Activated CD8-positive, alpha-beta T cell treated with anti-CD3 and anti-CD28 coated beads, Interleukin-2, amount 10 ng/mL, durations not matched to agents 7 days and 5 days (primary cell): ENCODE measurements around the gene STK4. TPM values are rescaled to one million over a fixed set of nuclear protein-coding genes. Genes with fewer than 3 reads are reported as not detected.
A peak's percentile ranks its signal among the peaks of the same experiment; 100 is the strongest.

Experiments used
- ATAC-seq: fragments of 150-1000 bp; cut with Tn5 transposase; one replicate; pipeline ENCODE4 v1.10.0; 2021; ENCODE audit warnings: moderate library complexity
- CTCF ChIA-PET: fragments of 350-600 bp; sonication (Branson Sonifier 250); formaldehyde crosslinking; loops from one replicate; lab custom pipeline; 2021; ENCODE audit warnings: antibody characterized with exemption; lab: Charles Lee
- POLR2A ChIA-PET: fragments of 350-600 bp; sonication (Branson Sonifier 250); formaldehyde crosslinking; loops from one replicate; lab custom pipeline; 2021; ENCODE audit warnings: antibody characterized with exemption; lab: Charles Lee
- DNase-seq: peaks from one replicate; pipeline ENCODE4 v3.0.0-alpha.2; 2020
- H3K27ac Mint-ChIP-seq: one replicate; pipeline ENCODE4 v1.8.0; 2021; ENCODE audit warnings: mild to moderate bottlenecking, mixed read lengths
- H3K27me3 Mint-ChIP-seq: one replicate; pipeline ENCODE4 v1.8.0; 2021; ENCODE audit warnings: low read depth, mixed read lengths
- H3K36me3 Mint-ChIP-seq: one replicate; pipeline ENCODE4 v1.8.0; 2021; ENCODE audit warnings: low read depth, mixed read lengths
- H3K4me1 Mint-ChIP-seq: one replicate; pipeline ENCODE4 v1.8.0; 2021; ENCODE audit warnings: low read depth, mixed read lengths
- H3K4me3 Mint-ChIP-seq: one replicate; pipeline ENCODE4 v1.8.0; 2021; ENCODE audit warnings: mild to moderate bottlenecking, mixed read lengths
- H3K9me3 Mint-ChIP-seq: one replicate; pipeline ENCODE4 v1.8.0; 2022; ENCODE audit warnings: mixed read lengths; ENCODE audit not compliant: insufficient read depth
- total RNA-seq, 2 experiments: library from RNA; stranded (reverse); gene quantifications; one replicate each; pipeline ENCODE4 v1.2.3, GENCODE V29; 2021

The STK4 gene
- total RNA-seq, 2 experiments from 2014 or later, result 159 to 164 TPM

DNA sequence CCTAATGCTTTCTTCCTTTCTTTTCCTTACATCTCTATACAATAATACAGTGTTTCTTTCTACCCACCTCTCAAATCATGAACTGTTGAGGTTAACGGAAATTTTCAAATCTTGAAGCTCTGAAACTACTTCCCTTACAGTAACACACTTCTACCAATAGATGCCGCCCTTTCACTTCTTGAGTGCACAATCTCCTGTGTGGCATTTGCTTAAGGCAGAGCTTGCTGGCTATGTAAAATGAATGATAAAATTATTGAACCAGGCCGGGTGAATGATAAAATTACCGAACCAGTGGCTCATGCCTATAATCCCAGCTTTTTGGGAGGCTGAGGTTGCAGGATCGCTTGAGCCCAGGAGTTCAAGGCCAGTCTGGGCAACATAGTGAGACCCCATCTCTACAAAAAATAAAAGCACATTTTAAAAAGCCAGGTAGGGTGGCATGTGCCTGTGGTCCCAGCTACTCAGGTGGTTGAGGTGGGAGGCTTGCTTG is 77.8 kb downstream of the STK4 start:
- Mint-ChIP-seq H3K27ac (peak overlapping the region; percentile 62), H3K36me3 (peaks cover 64% of the 10 kb centered on the region), H3K4me1 (peaks cover 51% of the 10 kb centered on the region), H3K9me3 (no peaks in the 10 kb centered on the region), H3K27me3 (no peaks in the 10 kb centered on the region), H3K4me3 (no peak overlapping the region)
- CTCF ChIA-PET, result interaction anchor here (0.6 to 24.9 kb wide), 56 partner anchors 9 to 393 kb away, joined by 3 to 489 read pairs (median 6); partner anchors contain the start of genes KCNS1, MATN4, PABPC1L and STK4
- DNase-seq (peak; percentile 67), ATAC-seq (peak; percentile 83)
- POLR2A ChIA-PET, result interaction anchor here (1.1 to 1.5 kb wide), 4 partner anchors 39 to 79 kb away, joined by 3 to 5 read pairs (median 4); no protein-coding TSS in a partner anchor

DNA sequence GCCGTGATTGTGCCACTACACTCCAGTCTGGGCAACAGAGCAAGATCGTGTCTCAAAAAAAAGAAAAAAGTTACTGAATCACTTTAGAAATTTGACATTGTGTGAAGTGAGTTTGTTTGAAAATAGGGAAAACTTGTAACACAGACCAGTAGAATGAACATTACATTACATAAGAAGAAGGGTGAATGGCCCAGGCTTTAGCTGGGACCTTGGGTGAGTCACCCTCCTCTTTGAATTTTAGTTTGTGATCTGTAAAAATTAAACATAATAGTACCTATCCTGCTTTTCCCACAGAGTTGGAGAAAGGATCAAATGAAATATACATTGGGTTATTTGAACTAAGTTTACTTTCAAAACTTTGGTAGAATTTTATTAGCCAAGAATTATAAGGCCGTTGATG is 78.3 kb downstream of the STK4 start:
- no peak for ATAC-seq

GRCh38 chr20:45047581-45048119 is 81.3 kb downstream of the STK4 start:
- ChIA-PET CTCF (interaction anchor here (1.7 to 24.9 kb wide), 2 partner anchors 8 to 50 kb away, joined by 5 to 489 read pairs; partner anchors contain the start of gene KCNS1), POLR2A (no interaction called here)
- peaks cover 55% of the 10 kb centered on the region for H3K36me3 Mint-ChIP-seq
- peaks cover 56% of the 10 kb centered on the region for H3K4me1 Mint-ChIP-seq
- no peak overlapping the region for H3K27ac Mint-ChIP-seq
- ATAC-seq (no peak), DNase-seq (no peak)
- no peaks in the 10 kb centered on the region for H3K27me3 Mint-ChIP-seq
- no peak overlapping the region for H3K4me3 Mint-ChIP-seq
- no peaks in the 10 kb centered on the region for H3K9me3 Mint-ChIP-seq

More for the DNA sequence above, 78.3 kb downstream of the STK4 start:
- Mint-ChIP-seq H3K9me3 (no peaks in the 10 kb centered on the region), H3K27ac (no peak overlapping the region), H3K36me3 (peaks cover 65% of the 10 kb centered on the region), H3K27me3 (no peaks in the 10 kb centered on the region), H3K4me3 (no peak overlapping the region), H3K4me1 (peaks cover 55% of the 10 kb centered on the region)
- no peak for DNase-seq
- ChIA-PET POLR2A (interaction anchor here (1.1 to 1.5 kb wide), 3 partner anchors 49 to 79 kb away, joined by 4 to 5 read pairs (median 4); no protein-coding TSS in a partner anchor), CTCF (interaction anchor here (0.7 to 24.9 kb wide), 50 partner anchors 9 to 392 kb away, joined by 3 to 489 read pairs (median 6); partner anchors contain the start of genes KCNS1, MATN4, PABPC1L and SYS1)

DNA sequence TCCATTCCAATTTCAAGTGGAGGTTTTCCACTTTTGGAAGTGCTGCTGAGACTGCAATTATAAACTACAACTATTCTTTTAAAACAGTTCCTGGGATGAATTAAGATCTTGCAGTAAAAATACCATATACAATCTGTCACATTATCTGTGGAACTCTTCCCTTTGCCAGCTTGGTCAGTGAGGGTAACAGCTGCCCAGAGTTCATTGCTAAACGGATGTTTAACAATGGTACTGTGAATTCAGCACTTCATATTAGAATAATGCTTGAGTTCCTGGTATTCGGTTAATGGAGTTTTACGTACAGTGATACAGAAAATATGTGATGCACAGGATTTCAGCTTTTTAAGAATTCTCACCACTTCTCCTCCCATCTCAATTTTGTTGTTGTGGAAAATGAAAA is 83.1 kb downstream of the STK4 start:
- Mint-ChIP-seq H3K9me3 (no peaks in the 10 kb centered on the region), H3K36me3 (peaks cover 51% of the 10 kb centered on the region), H3K4me1 (peaks cover 57% of the 10 kb centered on the region), H3K27ac (peak overlapping the region; percentile 21), H3K4me3 (no peak overlapping the region), H3K27me3 (no peaks in the 10 kb centered on the region)
- ChIA-PET POLR2A (interaction anchor here (1.0 kb wide), 1 partner anchor 154 kb away, joined by 3 read pairs; no protein-coding TSS in a partner anchor), CTCF (interaction anchor here (0.8 to 24.9 kb wide), 11 partner anchors 9 to 388 kb away, joined by 3 to 489 read pairs (median 4); partner anchors contain the start of gene KCNS1)
- ATAC-seq (no peak), DNase-seq (no peak)

GRCh38 chr20:45049904-45050471 is 83.7 kb downstream of the STK4 start:
- ChIA-PET POLR2A (interaction anchor here (1.0 kb wide), 1 partner anchor 154 kb away, joined by 3 read pairs; no protein-coding TSS in a partner anchor), CTCF (interaction anchor here (0.8 to 24.9 kb wide), 11 partner anchors 8 to 388 kb away, joined by 3 to 489 read pairs (median 4); partner anchors contain the start of gene KCNS1)
- H3K36me3 Mint-ChIP-seq, result peaks cover 56% of the 10 kb centered on the region
- ATAC-seq (peak; percentile 41), DNase-seq (peak; percentile 33)
- no peak overlapping the region for H3K4me3 Mint-ChIP-seq
- no peaks in the 10 kb centered on the region for H3K27me3 Mint-ChIP-seq
- peak overlapping the region; percentile 21 for H3K27ac Mint-ChIP-seq
- H3K4me1 Mint-ChIP-seq, result peaks cover 62% of the 10 kb centered on the region
- no peaks in the 10 kb centered on the region for H3K9me3 Mint-ChIP-seq

- CTCF ChIA-PET, result interaction anchor here (1.0 to 24.9 kb wide), 9 partner anchors 8 to 361 kb away, joined by 3 to 489 read pairs (median 5); partner anchors contain the start of gene KCNS1
- Mint-ChIP-seq H3K4me1 (peaks cover 72% of the 10 kb centered on the region), H3K27me3 (no peaks in the 10 kb centered on the region), H3K27ac (peak overlapping the region; percentile 35), H3K36me3 (peaks cover 60% of the 10 kb centered on the region), H3K4me3 (no peak overlapping the region), H3K9me3 (no peaks in the 10 kb centered on the region)
- ATAC-seq (peak; percentile 60), DNase-seq (no peak)
- POLR2A ChIA-PET, result interaction anchor here (0.6 kb wide), 1 partner anchor 86 kb away, joined by 3 read pairs; the partner anchor contains the start of gene STK4
Observed at GRCh38 chr20:45051204-45052060, 85.1 kb downstream of the STK4 start.

DNA sequence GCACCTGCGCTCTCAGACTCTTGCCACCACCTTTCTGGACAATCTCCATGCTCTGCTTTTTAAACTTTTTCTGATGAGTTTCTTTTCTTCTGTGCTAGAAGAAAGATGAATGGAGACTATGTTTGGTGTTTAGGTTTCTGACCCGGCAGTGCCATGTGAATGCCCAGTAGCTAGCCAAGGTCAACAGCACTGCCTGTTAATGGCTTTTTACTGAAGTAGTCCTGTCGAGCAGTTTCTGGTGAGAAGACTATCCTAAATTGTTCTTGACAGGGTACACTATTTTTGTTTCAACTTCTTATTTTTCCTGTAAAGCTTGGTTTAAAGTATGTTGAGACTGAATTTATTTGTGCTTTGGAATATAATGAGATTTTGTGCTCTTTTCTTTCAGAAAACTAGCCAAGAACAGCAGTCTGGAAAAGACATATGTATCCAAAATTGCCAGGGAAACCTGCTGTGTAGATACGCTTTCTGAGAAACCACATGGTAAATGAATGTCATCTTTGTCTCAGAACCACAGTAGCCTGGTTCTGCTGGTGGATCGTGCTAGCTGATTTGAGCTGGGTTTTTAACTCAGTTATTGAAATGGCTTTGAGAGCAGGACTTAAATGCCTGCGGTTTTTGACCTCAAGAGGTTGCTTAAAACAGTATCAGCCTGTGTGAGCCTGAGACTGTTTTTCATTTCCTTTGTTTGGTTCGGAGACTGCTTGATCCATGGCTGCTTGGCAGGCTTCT is 86.6 kb downstream of the STK4 start:
- peak; percentile 80 for ATAC-seq
- H3K9me3 Mint-ChIP-seq, result no peaks in the 10 kb centered on the region
- peak overlapping the region; percentile 27 for H3K4me3 Mint-ChIP-seq
- no peaks in the 10 kb centered on the region for H3K27me3 Mint-ChIP-seq
- peaks cover 60% of the 10 kb centered on the region for H3K36me3 Mint-ChIP-seq
- CTCF ChIA-PET, result interaction anchor here (0.8 to 24.9 kb wide), 10 partner anchors 9 to 248 kb away, joined by 3 to 489 read pairs (median 4); partner anchors contain the start of gene KCNS1
- DNase-seq, result peak; percentile 54
- peak overlapping the region; percentile 53 for H3K27ac Mint-ChIP-seq
- H3K4me1 Mint-ChIP-seq, result peaks cover 78% of the 10 kb centered on the region
- POLR2A ChIA-PET, result interaction anchor here (0.8 kb wide), 1 partner anchor 22 kb away, joined by 3 read pairs; no protein-coding TSS in a partner anchor

DNA sequence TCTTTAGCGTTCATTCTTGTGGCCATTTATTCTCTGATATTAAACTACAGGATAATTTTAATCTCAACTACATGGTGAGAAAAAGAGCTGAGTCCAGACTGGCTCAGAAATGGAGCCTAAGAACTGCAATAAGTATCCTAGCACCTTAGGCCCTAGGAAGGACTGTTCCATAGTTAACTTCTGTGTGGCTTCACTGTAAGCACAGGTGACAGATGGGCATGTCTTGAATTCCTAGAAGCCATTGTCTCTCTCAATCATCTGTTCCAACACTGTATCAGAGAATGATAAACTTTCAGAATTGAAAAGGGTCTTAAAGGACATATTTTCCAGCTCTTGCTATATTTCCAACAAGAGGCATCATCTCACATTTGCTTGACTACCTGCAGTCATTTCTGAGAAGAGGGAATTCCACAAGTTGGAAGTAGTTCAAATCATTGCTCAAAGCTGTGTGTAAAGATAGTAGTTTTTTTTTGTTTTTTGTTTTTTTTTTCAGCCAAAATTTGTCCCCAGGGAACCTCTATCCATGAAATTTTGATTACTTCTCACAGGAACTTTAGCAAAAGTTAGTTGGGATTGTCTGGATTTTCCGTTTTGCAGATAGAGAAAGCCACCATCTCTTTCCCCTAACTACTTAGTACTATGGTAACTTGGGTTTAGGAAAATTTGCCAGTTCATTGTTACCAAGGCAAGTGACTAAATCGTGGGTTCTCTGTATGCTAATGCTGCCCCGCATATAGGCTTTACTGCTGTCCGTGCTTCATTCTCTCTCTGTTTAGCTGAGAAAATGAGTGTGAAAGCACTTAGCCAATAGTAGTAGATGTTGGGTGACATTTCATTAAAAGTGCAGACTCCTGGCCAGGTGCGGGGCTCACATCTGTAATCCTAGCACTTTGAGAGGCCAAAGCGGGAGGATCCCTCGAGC is 87.4 kb downstream of the STK4 start:
- ChIA-PET CTCF (interaction anchor here (1.2 to 24.9 kb wide), 8 partner anchors 10 to 247 kb away, joined by 3 to 489 read pairs (median 4); partner anchors contain the start of gene KCNS1), POLR2A (interaction anchor here (0.8 kb wide), 1 partner anchor 22 kb away, joined by 3 read pairs; no protein-coding TSS in a partner anchor)
- DNase-seq (no peak), ATAC-seq (peak; percentile 18)
- no peaks in the 10 kb centered on the region for H3K9me3 Mint-ChIP-seq
- no peaks in the 10 kb centered on the region for H3K27me3 Mint-ChIP-seq
- H3K27ac Mint-ChIP-seq, result peak overlapping the region; percentile 53
- H3K36me3 Mint-ChIP-seq, result peaks cover 64% of the 10 kb centered on the region
- H3K4me3 Mint-ChIP-seq, result peak overlapping the region; percentile 27
- peaks cover 79% of the 10 kb centered on the region for H3K4me1 Mint-ChIP-seq

DNA sequence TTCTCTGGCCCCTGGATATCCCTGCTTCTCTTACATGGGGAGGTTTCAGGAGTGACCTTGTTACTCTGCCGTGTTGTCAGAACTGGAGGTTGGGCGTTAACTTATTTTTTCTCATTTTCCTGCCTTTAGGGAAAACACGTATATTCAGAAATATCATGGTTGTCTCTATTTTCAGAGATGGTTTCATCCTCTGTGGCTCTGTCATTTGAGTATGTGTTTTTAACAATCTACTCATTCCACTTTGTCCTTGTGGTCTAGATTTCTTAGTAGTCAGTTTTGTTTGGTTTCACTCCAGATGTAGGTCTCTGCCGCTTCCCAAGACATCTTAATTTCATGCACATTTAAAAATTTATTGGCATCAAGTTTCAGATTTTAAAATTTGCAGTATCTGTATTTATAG is 88.7 kb downstream of the STK4 start:
- peaks cover 59% of the 10 kb centered on the region for H3K36me3 Mint-ChIP-seq

More for the DNA sequence above, 88.7 kb downstream of the STK4 start:
- Mint-ChIP-seq H3K27ac (peak overlapping the region; percentile 50), H3K4me3 (no peak overlapping the region), H3K9me3 (no peaks in the 10 kb centered on the region), H3K4me1 (peaks cover 73% of the 10 kb centered on the region), H3K27me3 (no peaks in the 10 kb centered on the region)
- ChIA-PET POLR2A (interaction anchor here (0.5 kb wide), 1 partner anchor 29 kb away, joined by 3 read pairs; no protein-coding TSS in a partner anchor), CTCF (interaction anchor here (1.4 to 24.9 kb wide), 4 partner anchors 12 to 238 kb away, joined by 5 to 489 read pairs (median 54); partner anchors contain the start of gene KCNS1)
- no peak for ATAC-seq
- DNase-seq, result no peak
